ENCODE results near the gene CCDC187. TPM values are rescaled to one million over a fixed set of nuclear protein-coding genes. Genes with fewer than 3 reads are reported as not detected.
A peak's percentile ranks its signal among the peaks of the same experiment; 100 is the strongest.

The CCDC187 gene
- polyA plus RNA-seq, 1 donor (not counting 4 experiments of a cell fraction or from before 2014, with no cell fraction given): 0.03 TPM

- no peaks in the 10 kb centered on the region for H3K9me3 ChIP-seq (ENCODE audit: control insufficient read depth, low read depth, low read length)
- H3K27me3 ChIP-seq (ENCODE audit: control insufficient read depth, extremely low read depth, insufficient read depth, low read length): peaks cover 38% of the 10 kb centered on the region
- peaks cover 3% of the 10 kb centered on the region for H3K4me1 ChIP-seq (ENCODE audit: control insufficient read depth, extremely low read depth, insufficient read depth, low read length)
- no peaks in the 10 kb centered on the region for H3K36me3 ChIP-seq (ENCODE audit: control insufficient read depth in 2 of 2, extremely low read depth in 1 of 2, insufficient read depth in 2 of 2, low read length in 2 of 2)
- FAIRE-seq: no peak
- no peak overlapping the region for H2AFZ ChIP-seq (ENCODE audit: control insufficient read depth, low read length)
- H3K4me3 ChIP-seq (ENCODE audit: control insufficient read depth in 2 of 3, extremely low read depth in 1 of 3, insufficient read depth in 2 of 3, low read depth in 1 of 3, low read length in 3 of 3): no peak overlapping the region
- no peak overlapping the region for H3K27ac ChIP-seq (ENCODE audit: control insufficient read depth, insufficient read depth, low read length)
- no peak overlapping the region for H3K9ac ChIP-seq (ENCODE audit: control insufficient read depth, extremely low read depth, insufficient read depth, low read length)
- DNase-seq (ENCODE audit: low read depth, low spot score): no peak
- no peaks in the 10 kb centered on the region for H3K79me2 ChIP-seq (ENCODE audit: control insufficient read depth, insufficient read depth, low read length)
- TF ChIP-seq, protein P1, sequence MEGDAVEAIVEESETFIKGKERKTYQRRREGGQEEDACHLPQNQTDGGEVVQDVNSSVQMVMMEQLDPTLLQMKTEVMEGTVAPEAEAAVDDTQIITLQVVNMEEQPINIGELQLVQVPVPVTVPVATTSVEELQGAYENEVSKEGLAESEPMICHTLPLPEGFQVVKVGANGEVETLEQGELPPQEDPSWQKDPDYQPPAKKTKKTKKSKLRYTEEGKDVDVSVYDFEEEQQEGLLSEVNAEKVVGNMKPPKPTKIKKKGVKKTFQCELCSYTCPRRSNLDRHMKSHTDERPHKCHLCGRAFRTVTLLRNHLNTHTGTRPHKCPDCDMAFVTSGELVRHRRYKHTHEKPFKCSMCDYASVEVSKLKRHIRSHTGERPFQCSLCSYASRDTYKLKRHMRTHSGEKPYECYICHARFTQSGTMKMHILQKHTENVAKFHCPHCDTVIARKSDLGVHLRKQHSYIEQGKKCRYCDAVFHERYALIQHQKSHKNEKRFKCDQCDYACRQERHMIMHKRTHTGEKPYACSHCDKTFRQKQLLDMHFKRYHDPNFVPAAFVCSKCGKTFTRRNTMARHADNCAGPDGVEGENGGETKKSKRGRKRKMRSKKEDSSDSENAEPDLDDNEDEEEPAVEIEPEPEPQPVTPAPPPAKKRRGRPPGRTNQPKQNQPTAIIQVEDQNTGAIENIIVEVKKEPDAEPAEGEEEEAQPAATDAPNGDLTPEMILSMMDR (optimal IDR thresholded peaks at IDR 0.05 in 1 of 3, IDR thresholded peaks at IDR 0.05 in 1 of 3, conservative IDR thresholded peaks at IDR 0.05 in 1 of 3; ENCODE audit: extremely low read depth in 1 of 3, insufficient read depth in 2 of 3, low read length in 3 of 3): peak in 2 of 3 experiments; percentile 14 to 36
- TF ChIP-seq EZH2 (IDR thresholded peaks at IDR 0.05; ENCODE audit: low read length): no peak
- no peaks in the 10 kb centered on the region for H3K9me1 ChIP-seq (ENCODE audit: control insufficient read depth, extremely low read depth, insufficient read depth, low read length)
- no peak overlapping the region for H3K4me2 ChIP-seq (ENCODE audit: control insufficient read depth, extremely low read depth, insufficient read depth, low read depth, low read length)
- no peaks in the 10 kb centered on the region for H4K20me1 ChIP-seq (ENCODE audit: control insufficient read depth, extremely low read depth, insufficient read depth, low read length)
- dilution Hi-C loops (cut with MboI; ENCODE audit: extremely low pct_ligation_motif_present, low sequenced_read_pairs): no loop called here
Measured at GRCh38 chr9:136255896-136256890, 47.7 kb downstream of the CCDC187 start.

- FAIRE-seq (no peak), DNase-seq (ENCODE audit: low read depth, low spot score) (no peak)
- H3K4me1 ChIP-seq (ENCODE audit: control insufficient read depth, extremely low read depth, insufficient read depth, low read length): peaks cover 3% of the 10 kb centered on the region
- H3K27me3 ChIP-seq (ENCODE audit: control insufficient read depth, extremely low read depth, insufficient read depth, low read length): peaks cover 30% of the 10 kb centered on the region
- H3K4me3 ChIP-seq (ENCODE audit: control insufficient read depth in 2 of 3, extremely low read depth in 1 of 3, insufficient read depth in 2 of 3, low read depth in 1 of 3, low read length in 3 of 3): no peak overlapping the region
- H2AFZ ChIP-seq (ENCODE audit: control insufficient read depth, low read length): no peak overlapping the region
- no peaks in the 10 kb centered on the region for H4K20me1 ChIP-seq (ENCODE audit: control insufficient read depth, extremely low read depth, insufficient read depth, low read length)
- H3K9me1 ChIP-seq (ENCODE audit: control insufficient read depth, extremely low read depth, insufficient read depth, low read length): no peaks in the 10 kb centered on the region
- TF ChIP-seq, protein P1 (optimal IDR thresholded peaks at IDR 0.05 in 1 of 3, IDR thresholded peaks at IDR 0.05 in 1 of 3, conservative IDR thresholded peaks at IDR 0.05 in 1 of 3; ENCODE audit: extremely low read depth in 1 of 3, insufficient read depth in 2 of 3, low read length in 3 of 3): no peak
- TF ChIP-seq EZH2 (IDR thresholded peaks at IDR 0.05; ENCODE audit: low read length): no peak
- H3K9ac ChIP-seq (ENCODE audit: control insufficient read depth, extremely low read depth, insufficient read depth, low read length): no peak overlapping the region
- H3K27ac ChIP-seq (ENCODE audit: control insufficient read depth, insufficient read depth, low read length): no peak overlapping the region
- dilution Hi-C loops (cut with MboI; ENCODE audit: extremely low pct_ligation_motif_present, low sequenced_read_pairs): no loop called here
- H3K36me3 ChIP-seq (ENCODE audit: control insufficient read depth in 2 of 2, extremely low read depth in 1 of 2, insufficient read depth in 2 of 2, low read length in 2 of 2): no peaks in the 10 kb centered on the region
- H3K79me2 ChIP-seq (ENCODE audit: control insufficient read depth, insufficient read depth, low read length): no peaks in the 10 kb centered on the region
- no peak overlapping the region for H3K4me2 ChIP-seq (ENCODE audit: control insufficient read depth, extremely low read depth, insufficient read depth, low read depth, low read length)
- H3K9me3 ChIP-seq (ENCODE audit: control insufficient read depth, low read depth, low read length): no peaks in the 10 kb centered on the region
Measured at GRCh38 chr9:136255166-136255538, 48.7 kb downstream of the CCDC187 start.
